HCT116 (cell line): Measurements from ENCODE around the gene POP5. TPM values are rescaled to one million over a fixed set of nuclear protein-coding genes. Genes with fewer than 3 reads are reported as not detected.

Source experiments
- ATAC-seq: fragments of 200-7000 bp; cut with Tn5 transposase; 2 replicates; pipeline ENCODE4 v1.9.1; 2020; ENCODE audit warnings: mild to moderate bottlenecking, moderate library complexity
- BruUV-seq: library from RNA; stranded (reverse); fragments of 400-500 nt; replicated peaks from 2 replicates; lab custom pipeline; 2021; lab: Mats Ljungman, UMichigan
- CTCF ChIA-PET: fragments of 300-600 bp; sonication (Branson Sonifier 250); formaldehyde crosslinking; loops from one replicate; lab custom pipeline; 2021; ENCODE audit warnings: antibody characterized with exemption; lab: Charles Lee
- POLR2A ChIA-PET: fragments of 300-600, 350-600 bp; sonication (Branson Sonifier 250); formaldehyde crosslinking; loops from one replicate; lab custom pipeline; 2021; ENCODE audit warnings: antibody characterized with exemption; lab: Charles Lee
- RAD21 ChIA-PET, 2 experiments: fragments of 300-600 bp; sonication (Branson Sonifier 250); formaldehyde crosslinking; loops; one replicate each; lab custom pipeline; 2023; ENCODE audit warnings: low total read pairs in 2 of 2; ENCODE audit not compliant: uncharacterized antibody in 2 of 2, unreplicated experiment in 2 of 2, low non-redundant PET in 1 of 2; lab: Charles Lee
- DNase-seq: peaks from one replicate; pipeline ENCODE4 v3.0.0-alpha.2; 2010; ENCODE audit warnings: low read depth, low spot score
- H2AFZ ChIP-seq: fragments of 200-600 bp; shearing (Covaris generic), sonication (generic); 2 replicates; pipeline ENCODE4 v1.6.1; 2017; ENCODE audit warnings: low read depth, mixed run types, mixed read lengths, antibody characterized with exemption, low read length; ENCODE audit not compliant: poor library complexity, severe bottlenecking
- H3K27ac ChIP-seq: 2 replicates; pipeline ENCODE4 v1.5.1; 2012; ENCODE audit warnings: low read depth, low read length
- H3K27me3 ChIP-seq: fragments of 200-600 bp; sonication (generic); 2 replicates; pipeline ENCODE4 v1.6.1; 2016; ENCODE audit warnings: mixed run types, low read length, mixed read lengths; ENCODE audit not compliant: insufficient read depth
- H3K36me3 ChIP-seq, 2 experiments: fragments of 200-500 bp in 1 of 2; fragments of 200-600 bp in 1 of 2; sonication (Bioruptor generic) in 1 of 2; sonication (generic) in 1 of 2; 2 replicates each; pipeline versions ENCODE4 v1.5.1 to v1.6.1; 2014 to 2016; ENCODE audit warnings: low read length in 2 of 2, inconsistent platforms in 1 of 2, mixed read lengths in 1 of 2, mixed run types in 1 of 2; ENCODE audit not compliant: insufficient read depth in 2 of 2, control insufficient read depth in 1 of 2
- H3K4me1 ChIP-seq, 2 experiments: fragments of 200-600 bp in 1 of 2; sonication (generic) in 1 of 2; 2 replicates each; pipeline versions ENCODE4 v1.5.1 to v1.6.1; 2012 to 2017; ENCODE audit warnings: low read length in 2 of 2, inconsistent platforms in 1 of 2, mild to moderate bottlenecking in 1 of 2, mixed read lengths in 1 of 2, mixed run types in 1 of 2, moderate library complexity in 1 of 2; ENCODE audit not compliant: insufficient read depth in 2 of 2, control insufficient read depth in 1 of 2
- H3K4me2 ChIP-seq: fragments of 200-600 bp; sonication (generic); 2 replicates; pipeline ENCODE4 v1.6.1; 2017; ENCODE audit warnings: mixed run types, low read length, mixed read lengths
- H3K4me3 ChIP-seq, 2 experiments: fragments of 200-600 bp in 1 of 2; sonication (generic) in 1 of 2; replicated peaks in 1 of 2; 2 replicates each; pipeline ENCODE4 v1.5.1; 2011 to 2016; ENCODE audit warnings: low read length in 2 of 2, control low read depth in 1 of 2, low read depth in 1 of 2, mild to moderate bottlenecking in 1 of 2, mixed read lengths in 1 of 2, mixed run types in 1 of 2
- H3K79me2 ChIP-seq: fragments of 200-600 bp; sonication (generic); 2 replicates; pipeline ENCODE4 v1.6.1; 2017; ENCODE audit warnings: mild to moderate bottlenecking, mixed run types, low read length, moderate library complexity, mixed read lengths; ENCODE audit not compliant: insufficient read depth
- H3K9ac ChIP-seq: fragments of 200-600 bp; sonication (generic); 2 replicates; pipeline ENCODE4 v1.6.1; 2016; ENCODE audit warnings: low read length, mixed read lengths
- H3K9me2 ChIP-seq: fragments of 200-600 bp; sonication (generic), shearing (Covaris generic); 2 replicates; pipeline ENCODE4 v1.6.1; 2017; ENCODE audit warnings: mixed run types, mild to moderate bottlenecking, moderate library complexity; ENCODE audit not compliant: insufficient read depth
- H3K9me3 ChIP-seq, 2 experiments: fragments of 200-500 bp in 1 of 2; fragments of 200-600 bp in 1 of 2; sonication (Bioruptor generic) in 1 of 2; sonication (generic) in 1 of 2; 2 replicates each; pipeline ENCODE4 v1.6.1; 2014 to 2017; ENCODE audit warnings: low read length in 2 of 2, mixed read lengths in 2 of 2, inconsistent platforms in 1 of 2, low read depth in 1 of 2, mild to moderate bottlenecking in 1 of 2, mixed run types in 1 of 2, moderate library complexity in 1 of 2; ENCODE audit not compliant: control insufficient read depth in 1 of 2, insufficient read depth in 1 of 2
- H4K20me1 ChIP-seq: fragments of 200-600 bp; sonication (generic), shearing (Covaris generic); 2 replicates; pipeline ENCODE4 v1.6.1; 2017; ENCODE audit warnings: mixed run types, mild to moderate bottlenecking, moderate library complexity; ENCODE audit not compliant: insufficient read depth
- CBX3 ChIP-seq: IDR thresholded peaks from 2 replicates; pipeline ENCODE4 v1.6.1; 2012; ENCODE audit warnings: low read depth
- EGR1 ChIP-seq: IDR thresholded peaks from 2 replicates; pipeline ENCODE4 v1.6.1; 2012; ENCODE audit warnings: low read depth
- EZH2phosphoT487 ChIP-seq: fragments of 200-600 bp; IDR thresholded peaks from 2 replicates; pipeline ENCODE4 v1.6.1; 2018; ENCODE audit warnings: antibody characterized with exemption, borderline replicate concordance
- JUND ChIP-seq: IDR thresholded peaks from 2 replicates; pipeline ENCODE4 v1.6.1; 2012
- MAX ChIP-seq: IDR thresholded peaks from 2 replicates; pipeline ENCODE4 v1.6.1; 2012
- POLR2AphosphoS5 ChIP-seq: IDR thresholded peaks from 2 replicates; pipeline ENCODE4 v1.6.1; 2011; ENCODE audit warnings: mild to moderate bottlenecking, low read depth, low read length, moderate library complexity
- SIN3A ChIP-seq: IDR thresholded peaks from 2 replicates; pipeline ENCODE4 v1.6.1; 2012; ENCODE audit warnings: low read depth
- SRF ChIP-seq: IDR thresholded peaks from 2 replicates; pipeline ENCODE4 v1.6.1; 2012; ENCODE audit warnings: low read depth
- TCF7L2 ChIP-seq: IDR thresholded peaks from 2 replicates; pipeline ENCODE4 v1.7.0; 2011; ENCODE audit warnings: borderline replicate concordance, inconsistent platforms; ENCODE audit not compliant: insufficient read depth, insufficient read length; ENCODE audit errors: extremely low read depth
- ZNF274 ChIP-seq: fragments of 200-500 bp; sonication (Bioruptor generic); IDR thresholded peaks from 2 replicates; pipeline ENCODE4 v1.6.1; 2014; ENCODE audit warnings: mild to moderate bottlenecking, low read depth, low read length, inconsistent platforms
- intact Hi-C: fragments of 100-400 bp; cut with micrococcal nuclease; formaldehyde crosslinking; loops from 2 replicates; pipeline ENCODE4 v1.10.0; 2022
- total RNA-seq: library from RNA; stranded (reverse); gene quantifications from one replicate; pipeline ENCODE4 v1.2.1, GENCODE V29; 2021; ENCODE audit not compliant: unreplicated experiment
- TF ChIP-seq, protein P1 (sequence below): IDR thresholded peaks from 2 replicates; pipeline ENCODE4 v1.6.1; 2012; ENCODE audit warnings: low read depth

The POP5 gene
- total RNA-seq, 1 experiment from 2014 or later, result 66.9 TPM

DNA sequence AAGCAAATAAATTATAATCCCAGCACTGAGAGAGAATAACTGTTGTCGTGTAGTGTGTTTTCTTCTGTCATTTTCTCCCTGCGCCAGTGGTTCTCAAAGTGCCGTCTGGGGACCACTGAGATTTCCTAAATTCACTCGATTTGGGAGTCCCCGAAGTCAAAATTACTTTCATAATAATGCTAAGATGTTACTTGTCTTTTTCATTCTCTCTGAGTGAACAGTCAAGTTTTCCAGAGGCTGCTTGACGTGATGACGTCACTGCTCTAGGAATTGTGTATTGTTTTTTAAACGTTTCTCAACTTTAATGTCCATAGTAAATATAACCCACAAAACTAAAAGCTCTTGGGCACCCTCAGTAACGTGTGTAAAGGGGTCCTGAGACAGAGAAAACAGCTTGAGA, 796 bp upstream of the POP5 start:
- peak overlapping the region; percentile 82 to 95 for H3K4me3 ChIP-seq
- ChIA-PET CTCF (interaction anchor here (1.1 to 3.7 kb wide), 10 partner anchors 10 to 427 kb away, joined by 3 to 34 read pairs (median 4); partner anchors contain the start of genes COQ5 and MLEC), POLR2A (interaction anchor here (1.0 to 1.3 kb wide), 2 partner anchors 105 to 127 kb away, joined by 3 to 5 read pairs; partner anchors contain the start of gene MLEC), RAD21 (interaction anchor here in 1 of 2 experiments (0.6 kb wide), 1 partner anchor 160 kb away, joined by 4 read pairs; no protein-coding TSS in a partner anchor)
- peaks cover 13% of the 10 kb centered on the region for H3K79me2 ChIP-seq
- peaks cover 6 to 33% of the 10 kb centered on the region in 2 experiments for H3K4me1 ChIP-seq
- H4K20me1 ChIP-seq, result no peaks in the 10 kb centered on the region
- H3K27ac ChIP-seq, result peak overlapping the region; percentile 17; the same call in 1 of the 2 replicates
- no peaks in the 10 kb centered on the region for H3K27me3 ChIP-seq
- H3K9me3 ChIP-seq, result no peaks in the 10 kb centered on the region
- intact Hi-C loops, result loop anchor here (5.0 kb wide), 3 partner anchors 255 to 530 kb away; partner anchors contain the start of gene PLA2G1B
- H3K36me3 ChIP-seq, result peaks cover 6 to 23% of the 10 kb centered on the region in 2 experiments; a peak in 2 of 4 replicates
- no peak overlapping the region for H2AFZ ChIP-seq
- DNase-seq (no peak), ATAC-seq (no peak)
- peak overlapping the region; percentile 77 for H3K9ac ChIP-seq
- H3K4me2 ChIP-seq, result peak overlapping the region; percentile 79
- TF ChIP-seq TCF7L2, result no peak
- no peak for TF ChIP-seq POLR2AphosphoS5
- TF ChIP-seq EZH2phosphoT487, result no peak
- TF ChIP-seq SRF, result no peak
- TF ChIP-seq ZNF274, result no peak
- 0 out of 2 replicates have a peak, but pooled peaks have one; percentile 4 for TF ChIP-seq SIN3A
- BruUV-seq, result no TSS peak
- no peaks in the 10 kb centered on the region for H3K9me2 ChIP-seq

DNA sequence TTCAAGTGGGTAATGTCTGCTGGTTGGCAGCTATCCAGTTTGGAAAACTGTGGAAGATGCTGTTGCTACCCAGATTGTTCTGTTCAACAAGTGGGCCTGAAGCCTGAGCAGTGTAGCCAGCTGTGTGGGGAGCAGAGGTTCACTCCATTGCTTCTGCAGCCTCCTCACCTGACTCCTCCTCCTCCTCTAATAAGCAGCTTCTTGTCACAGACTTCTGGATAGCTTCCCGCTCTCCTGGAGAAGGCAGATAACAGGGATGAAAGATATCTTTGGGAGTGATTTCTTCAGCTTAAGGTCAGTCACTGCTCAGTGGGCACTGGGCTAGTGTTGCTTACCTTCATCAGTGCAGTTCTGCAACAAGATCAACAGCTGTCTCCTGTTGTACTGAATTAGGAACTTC, 2.0 kb downstream of the POP5 start:
- Histone ChIP-seq H3K9ac (no peak overlapping the region), H3K27ac (no peak overlapping the region), H3K79me2 (peaks cover 13% of the 10 kb centered on the region), H3K9me3 (no peaks in the 10 kb centered on the region), H3K27me3 (no peaks in the 10 kb centered on the region), H3K4me1 (peaks cover 6 to 26% of the 10 kb centered on the region in 2 experiments), H3K4me3 (no peak overlapping the region), H3K36me3 (peaks cover 18 to 44% of the 10 kb centered on the region in 2 experiments; a peak in 3 of 4 replicates), H3K4me2 (no peak overlapping the region), H2AFZ (no peak overlapping the region), H3K9me2 (no peaks in the 10 kb centered on the region), H4K20me1 (no peaks in the 10 kb centered on the region)
- no TSS peak for BruUV-seq
- DNase-seq (no peak), ATAC-seq (no peak)
- CTCF ChIA-PET, result no interaction called here
- POLR2A ChIA-PET, result no interaction called here
- intact Hi-C loops, result no loop called here
- RAD21 ChIA-PET, result no interaction called here
- TF ChIP-seq CBX3 (no peak), JUND (no peak), POLR2AphosphoS5 (no peak), EGR1 (no peak), MAX (no peak)
- TF ChIP-seq, protein P1, sequence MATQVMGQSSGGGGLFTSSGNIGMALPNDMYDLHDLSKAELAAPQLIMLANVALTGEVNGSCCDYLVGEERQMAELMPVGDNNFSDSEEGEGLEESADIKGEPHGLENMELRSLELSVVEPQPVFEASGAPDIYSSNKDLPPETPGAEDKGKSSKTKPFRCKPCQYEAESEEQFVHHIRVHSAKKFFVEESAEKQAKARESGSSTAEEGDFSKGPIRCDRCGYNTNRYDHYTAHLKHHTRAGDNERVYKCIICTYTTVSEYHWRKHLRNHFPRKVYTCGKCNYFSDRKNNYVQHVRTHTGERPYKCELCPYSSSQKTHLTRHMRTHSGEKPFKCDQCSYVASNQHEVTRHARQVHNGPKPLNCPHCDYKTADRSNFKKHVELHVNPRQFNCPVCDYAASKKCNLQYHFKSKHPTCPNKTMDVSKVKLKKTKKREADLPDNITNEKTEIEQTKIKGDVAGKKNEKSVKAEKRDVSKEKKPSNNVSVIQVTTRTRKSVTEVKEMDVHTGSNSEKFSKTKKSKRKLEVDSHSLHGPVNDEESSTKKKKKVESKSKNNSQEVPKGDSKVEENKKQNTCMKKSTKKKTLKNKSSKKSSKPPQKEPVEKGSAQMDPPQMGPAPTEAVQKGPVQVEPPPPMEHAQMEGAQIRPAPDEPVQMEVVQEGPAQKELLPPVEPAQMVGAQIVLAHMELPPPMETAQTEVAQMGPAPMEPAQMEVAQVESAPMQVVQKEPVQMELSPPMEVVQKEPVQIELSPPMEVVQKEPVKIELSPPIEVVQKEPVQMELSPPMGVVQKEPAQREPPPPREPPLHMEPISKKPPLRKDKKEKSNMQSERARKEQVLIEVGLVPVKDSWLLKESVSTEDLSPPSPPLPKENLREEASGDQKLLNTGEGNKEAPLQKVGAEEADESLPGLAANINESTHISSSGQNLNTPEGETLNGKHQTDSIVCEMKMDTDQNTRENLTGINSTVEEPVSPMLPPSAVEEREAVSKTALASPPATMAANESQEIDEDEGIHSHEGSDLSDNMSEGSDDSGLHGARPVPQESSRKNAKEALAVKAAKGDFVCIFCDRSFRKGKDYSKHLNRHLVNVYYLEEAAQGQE, result no peak
- TF ChIP-seq, all 23 proteins: peak for 0
